ENCODE measurements around the gene KRTAP10-4.

DNA sequence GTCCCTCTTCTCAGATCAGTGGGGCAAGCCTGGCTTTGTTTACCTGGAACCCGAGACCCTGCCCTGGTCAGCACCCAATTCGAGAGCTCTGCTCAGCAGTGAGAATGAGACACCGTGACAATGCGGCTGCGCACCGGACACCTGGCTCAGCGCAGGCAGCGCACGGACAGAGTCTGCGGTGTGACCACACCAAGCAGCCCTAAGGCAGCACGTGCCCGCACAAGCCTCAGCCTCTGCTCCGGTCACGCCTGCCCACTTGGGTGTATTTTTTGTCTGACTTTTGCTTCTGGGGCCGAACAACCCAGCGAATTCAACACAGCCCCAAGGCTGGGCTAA is 43.0 kb downstream of the KRTAP10-4 start:
- TF ChIP-seq GATA2 (IDR thresholded peaks at IDR 0.05; ENCODE audit: low read depth, low read length) (no peak), GATA3 (IDR thresholded peaks at IDR 0.05; ENCODE audit: low read depth, low read length) (no peak)

Measured in SH-SY5Y (cell line).